ENCODE measurements around the gene MFN2. TPM values are rescaled to one million over a fixed set of nuclear protein-coding genes. Genes with fewer than 3 reads are reported as not detected.

The MFN2 gene
- total RNA-seq, 1 experiment from 2014 or later = 54.8 TPM

DNA sequence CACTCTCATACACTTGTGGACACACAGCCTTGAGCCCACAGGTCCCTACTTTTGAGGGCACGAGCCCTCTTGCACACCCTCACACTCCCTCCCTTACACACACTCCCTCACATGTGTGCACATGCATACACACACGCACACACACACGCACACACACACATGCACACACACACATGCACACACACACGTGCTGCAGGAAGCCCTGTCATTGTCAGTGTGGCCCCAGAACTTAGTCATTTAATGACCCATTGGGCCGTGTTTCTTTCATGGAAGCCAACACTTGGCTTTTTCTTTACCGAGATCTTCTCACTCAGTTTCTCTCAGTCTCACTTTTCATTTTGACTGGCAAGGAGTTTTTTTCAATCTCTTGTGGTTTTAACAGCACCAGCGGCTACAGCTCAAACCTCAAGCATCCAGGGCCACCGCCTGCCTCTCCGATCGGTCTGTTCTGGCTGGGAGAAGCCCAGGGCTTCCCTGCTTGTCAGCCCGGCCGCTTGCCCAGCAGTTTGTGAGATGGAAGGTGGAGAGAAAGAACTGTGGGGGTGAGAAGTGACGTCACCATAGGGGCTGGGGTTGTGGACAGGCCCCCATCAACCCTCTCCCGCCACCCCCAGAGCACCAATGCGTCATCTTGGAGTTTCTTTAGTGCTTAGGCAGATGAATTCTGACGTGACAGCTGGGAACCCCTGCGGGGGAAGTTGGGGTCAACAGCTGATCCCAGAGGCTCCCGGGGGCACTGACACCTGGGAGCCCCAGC is 67.1 kb downstream of the MFN2 start:
- no peak for DNase-seq (ENCODE audit: low read depth in 1 of 2, low spot score in 2 of 2)
- no peaks in the 10 kb centered on the region for H3K9me3 ChIP-seq (replicated peaks)
- H3K4me1 ChIP-seq (replicated peaks) = peaks cover 6% of the 10 kb centered on the region
- H3K36me3 ChIP-seq = no peaks in the 10 kb centered on the region
- no peak overlapping the region for H3K27ac ChIP-seq
- H3K4me3 ChIP-seq = no peak overlapping the region
- H3K27me3 ChIP-seq (replicated peaks) = peaks cover 4% of the 10 kb centered on the region; the same call in 1 of the 2 replicates

DNA sequence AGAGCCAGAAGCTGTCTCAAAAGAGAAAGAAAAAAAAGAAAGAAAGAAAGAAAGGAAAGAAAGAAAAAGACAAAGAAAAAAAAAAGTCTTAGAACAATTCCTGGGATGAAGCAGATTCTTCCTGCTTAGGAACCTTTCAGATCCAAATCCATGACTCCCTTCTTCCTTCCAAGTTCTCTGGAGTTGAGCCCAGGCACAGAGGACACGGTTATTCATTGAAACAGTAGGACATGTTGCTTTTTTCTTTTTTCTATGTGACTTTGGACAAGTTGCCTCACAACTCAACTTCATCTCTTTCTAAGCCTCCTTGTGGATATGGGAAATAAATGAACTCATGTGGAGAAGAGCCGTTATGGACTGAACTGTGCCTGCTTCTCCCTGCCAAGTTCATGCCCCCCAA is 68.1 kb downstream of the MFN2 start:
- no peak overlapping the region for H3K4me3 ChIP-seq
- peaks cover 4% of the 10 kb centered on the region; the same call in 1 of the 2 replicates for H3K27me3 ChIP-seq (replicated peaks)
- no peaks in the 10 kb centered on the region for H3K9me3 ChIP-seq (replicated peaks)
- H3K36me3 ChIP-seq = no peaks in the 10 kb centered on the region
- DNase-seq (ENCODE audit: low read depth in 1 of 2, low spot score in 2 of 2) = no peak
- H3K4me1 ChIP-seq (replicated peaks) = peaks cover 7% of the 10 kb centered on the region
- no peak overlapping the region for H3K27ac ChIP-seq

DNA sequence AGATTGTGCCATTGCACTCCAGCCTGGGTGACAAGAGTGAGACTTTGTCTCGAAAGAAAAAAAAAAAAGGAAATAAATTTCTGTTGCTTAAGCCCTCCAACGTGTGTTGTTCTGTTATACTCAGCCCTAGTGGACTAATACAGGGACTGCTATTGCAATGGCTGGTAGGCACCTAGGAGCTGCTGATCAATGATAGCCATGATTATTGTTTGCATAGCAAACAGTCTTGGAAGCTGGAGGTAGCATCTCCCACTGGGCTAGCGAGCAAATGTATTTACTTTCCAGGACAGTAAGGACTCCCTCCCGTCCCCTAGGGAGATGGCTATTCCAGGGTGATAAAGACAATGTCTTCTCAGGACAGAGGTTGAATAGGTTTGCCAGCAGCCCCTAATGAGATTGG is 69.4 kb downstream of the MFN2 start:
- H3K9me3 ChIP-seq (replicated peaks) = no peaks in the 10 kb centered on the region

DNA sequence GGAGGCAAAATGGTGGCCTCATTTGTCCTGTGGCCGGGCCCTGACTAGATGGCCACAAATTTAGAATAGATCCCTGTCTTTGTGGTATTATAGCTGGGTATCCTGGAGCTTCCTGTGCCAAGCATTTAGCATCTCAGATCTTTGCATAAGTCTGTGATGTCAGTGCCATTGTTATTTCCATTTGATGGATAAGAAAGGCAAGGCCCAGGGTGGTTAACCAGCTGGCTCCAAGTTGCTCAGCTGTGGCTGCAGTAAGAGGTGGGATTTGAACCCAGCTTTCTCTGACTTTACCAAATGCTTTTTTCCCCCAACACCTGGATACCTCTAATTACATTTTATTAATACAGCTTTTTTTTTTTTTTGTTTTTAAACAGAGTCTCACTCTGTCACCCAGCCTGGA is 71.1 kb downstream of the MFN2 start:
- DNase-seq (ENCODE audit: low read depth in 1 of 2, low spot score in 2 of 2) = no peak
- Histone ChIP-seq H3K4me3 (no peak overlapping the region), H3K36me3 (no peaks in the 10 kb centered on the region), H3K4me1 (replicated peaks) (peaks cover 7% of the 10 kb centered on the region), H3K27me3 (replicated peaks) (peaks cover 4% of the 10 kb centered on the region; the same call in 1 of the 2 replicates), H3K27ac (no peak overlapping the region), H3K9me3 (replicated peaks) (no peaks in the 10 kb centered on the region)

More for the DNA sequence above, 69.4 kb downstream of the MFN2 start:
- H3K27ac ChIP-seq = no peak overlapping the region
- no peak for DNase-seq (ENCODE audit: low read depth in 1 of 2, low spot score in 2 of 2)
- peaks cover 7% of the 10 kb centered on the region for H3K4me1 ChIP-seq (replicated peaks)
- peaks cover 4% of the 10 kb centered on the region; the same call in 1 of the 2 replicates for H3K27me3 ChIP-seq (replicated peaks)
- no peak overlapping the region for H3K4me3 ChIP-seq
- H3K36me3 ChIP-seq = no peaks in the 10 kb centered on the region

DNA sequence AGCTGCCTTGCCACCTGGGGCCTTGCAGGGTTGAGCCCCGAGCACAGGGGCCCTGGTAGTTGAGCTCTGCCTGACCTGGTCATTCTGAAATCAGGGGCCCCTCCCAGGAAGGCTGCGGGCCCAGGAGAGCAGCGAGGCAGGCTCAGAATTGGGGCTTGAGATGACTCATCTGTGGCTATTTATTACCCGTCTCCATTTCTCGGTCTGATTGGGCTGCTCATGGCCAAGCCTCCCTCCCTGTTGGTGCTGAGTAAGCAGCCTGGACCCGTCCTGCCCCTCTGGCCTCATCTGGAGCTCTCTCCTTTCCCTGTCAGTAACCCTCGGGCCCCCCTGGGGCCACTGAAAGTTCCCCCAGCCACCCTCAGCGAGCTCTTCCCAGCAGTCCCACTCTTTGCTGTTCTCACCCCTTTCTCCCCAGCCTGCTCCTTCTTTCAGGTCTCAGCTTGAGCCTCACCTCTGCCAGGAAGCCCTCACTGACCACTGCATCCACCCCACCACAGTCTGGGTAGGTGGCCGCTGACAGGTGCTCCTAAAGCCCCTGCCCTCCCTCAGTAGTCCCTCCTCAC is 71.8 kb downstream of the MFN2 start:
- peak; percentile 50 to 72 for DNase-seq (ENCODE audit: low read depth in 1 of 2, low spot score in 2 of 2)
- no peaks in the 10 kb centered on the region for H3K9me3 ChIP-seq (replicated peaks)
- peaks cover 7% of the 10 kb centered on the region for H3K4me1 ChIP-seq (replicated peaks)
- no peak overlapping the region for H3K27ac ChIP-seq
- H3K36me3 ChIP-seq = no peaks in the 10 kb centered on the region
- H3K27me3 ChIP-seq (replicated peaks) = peaks cover 4% of the 10 kb centered on the region; the same call in 1 of the 2 replicates
- H3K4me3 ChIP-seq = no peak overlapping the region

DNA sequence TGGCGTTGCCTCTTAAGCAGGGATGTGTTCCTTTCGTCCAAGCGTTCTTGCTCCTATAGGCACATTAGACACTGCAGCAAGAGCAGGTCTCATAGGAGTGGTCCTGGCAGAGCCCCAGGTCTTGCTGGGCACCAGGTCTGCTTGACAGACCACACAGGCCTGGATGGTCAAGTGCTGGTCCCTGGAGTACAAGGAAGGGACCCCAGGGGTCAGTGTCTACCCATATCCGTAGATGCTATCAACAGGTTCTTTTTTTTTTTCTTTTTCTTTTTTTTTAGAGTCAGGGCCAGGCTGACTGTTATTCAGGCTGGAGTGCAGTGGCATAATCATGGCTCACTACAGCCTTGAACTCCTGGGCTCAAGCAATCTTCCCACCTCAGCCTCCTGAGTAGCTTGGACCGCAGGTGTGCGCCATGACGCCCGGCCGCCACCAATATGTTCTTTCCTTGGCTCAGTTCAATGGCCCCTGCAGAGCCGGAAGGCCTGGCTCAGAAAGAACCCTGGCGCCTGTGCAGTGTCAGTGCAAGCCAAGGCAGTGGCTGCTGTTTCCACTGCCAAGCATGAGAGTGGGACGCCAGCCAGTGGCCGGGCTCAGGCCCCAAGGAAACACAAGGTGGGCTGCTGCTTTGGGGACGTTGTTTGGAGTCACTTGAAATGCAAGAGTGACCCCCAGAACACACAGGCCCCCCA is 72.9 kb downstream of the MFN2 start:
- H3K4me3 ChIP-seq = no peak overlapping the region
- no peak for DNase-seq (ENCODE audit: low read depth in 1 of 2, low spot score in 2 of 2)
- H3K9me3 ChIP-seq (replicated peaks) = peaks cover 4% of the 10 kb centered on the region; the same call in 1 of the 2 replicates
- H3K27ac ChIP-seq = no peak overlapping the region
- no peaks in the 10 kb centered on the region for H3K36me3 ChIP-seq
- peaks cover 7% of the 10 kb centered on the region for H3K4me1 ChIP-seq (replicated peaks)
- peaks cover 1% of the 10 kb centered on the region; the same call in 1 of the 2 replicates for H3K27me3 ChIP-seq (replicated peaks)

DNA sequence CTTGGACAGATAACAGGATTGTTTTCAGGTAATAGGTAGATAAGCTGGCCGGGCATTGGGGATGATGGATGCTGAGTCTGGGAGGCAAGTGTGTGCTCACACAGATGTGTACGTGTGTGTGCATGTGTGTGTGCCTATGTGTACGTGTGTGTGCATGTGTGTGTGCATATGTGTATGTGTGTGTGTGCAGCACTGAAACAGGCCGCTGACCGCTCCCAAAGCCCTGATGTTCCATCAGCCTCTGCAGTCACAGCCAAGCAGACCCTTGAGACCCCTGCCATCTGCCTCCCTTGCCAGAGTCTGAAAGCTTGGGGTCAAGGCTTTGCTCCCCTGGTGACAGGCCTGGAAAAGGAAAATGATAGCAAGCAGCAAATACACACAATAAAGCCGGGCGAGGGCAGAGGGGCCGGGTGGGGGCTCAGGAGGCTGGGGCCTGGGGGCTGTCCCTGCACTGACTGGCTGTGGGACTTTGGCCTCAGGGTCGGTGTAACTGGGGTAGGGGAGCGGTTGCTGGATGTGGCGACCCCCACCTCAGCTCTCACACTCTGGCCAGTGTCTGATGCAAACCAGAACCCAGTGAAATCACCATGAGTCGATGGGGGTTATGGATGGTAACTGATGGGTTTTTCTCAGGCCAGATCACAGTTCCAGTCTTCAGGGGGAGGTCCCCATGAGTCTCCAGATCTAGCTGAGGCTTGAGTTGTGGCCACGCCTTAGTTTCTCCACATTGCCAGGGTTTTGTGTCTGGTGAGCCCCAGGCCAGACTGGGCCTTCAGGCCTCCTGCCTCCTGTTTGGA is 73.7 kb downstream of the MFN2 start:
- Histone ChIP-seq H3K36me3 (no peaks in the 10 kb centered on the region), H3K4me3 (no peak overlapping the region), H3K27me3 (replicated peaks) (no peaks in the 10 kb centered on the region), H3K4me1 (replicated peaks) (peaks cover 7% of the 10 kb centered on the region), H3K27ac (no peak overlapping the region), H3K9me3 (replicated peaks) (peaks cover 4% of the 10 kb centered on the region; the same call in 1 of the 2 replicates)
- DNase-seq (ENCODE audit: low read depth in 1 of 2, low spot score in 2 of 2) = no peak

DNA sequence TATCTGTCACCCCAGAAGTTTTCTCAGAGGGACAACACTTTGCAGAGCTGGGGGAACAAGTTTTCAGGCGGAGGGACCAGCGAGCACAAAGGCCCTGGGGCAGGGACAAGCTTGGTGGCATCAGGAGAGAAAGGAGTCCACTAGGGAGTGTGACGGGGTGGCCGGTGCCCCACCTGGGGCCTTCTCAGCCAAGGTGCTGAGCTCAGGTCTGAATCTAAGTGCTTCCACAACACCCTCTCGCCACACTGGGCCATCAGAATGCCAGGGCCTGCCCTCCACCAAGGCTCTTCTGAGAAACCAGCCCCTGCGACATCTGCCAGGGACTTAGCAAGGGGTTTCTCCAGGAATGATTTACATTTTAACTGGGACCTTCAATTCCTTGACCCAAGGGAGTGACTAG is 75.0 kb downstream of the MFN2 start:
- Histone ChIP-seq H3K27me3 (replicated peaks) (no peaks in the 10 kb centered on the region), H3K36me3 (no peaks in the 10 kb centered on the region), H3K4me3 (no peak overlapping the region), H3K4me1 (replicated peaks) (peaks cover 7% of the 10 kb centered on the region), H3K27ac (no peak overlapping the region), H3K9me3 (replicated peaks) (peaks cover 4% of the 10 kb centered on the region; the same call in 1 of the 2 replicates)
- DNase-seq (ENCODE audit: low read depth in 1 of 2, low spot score in 2 of 2) = no peak

DNA sequence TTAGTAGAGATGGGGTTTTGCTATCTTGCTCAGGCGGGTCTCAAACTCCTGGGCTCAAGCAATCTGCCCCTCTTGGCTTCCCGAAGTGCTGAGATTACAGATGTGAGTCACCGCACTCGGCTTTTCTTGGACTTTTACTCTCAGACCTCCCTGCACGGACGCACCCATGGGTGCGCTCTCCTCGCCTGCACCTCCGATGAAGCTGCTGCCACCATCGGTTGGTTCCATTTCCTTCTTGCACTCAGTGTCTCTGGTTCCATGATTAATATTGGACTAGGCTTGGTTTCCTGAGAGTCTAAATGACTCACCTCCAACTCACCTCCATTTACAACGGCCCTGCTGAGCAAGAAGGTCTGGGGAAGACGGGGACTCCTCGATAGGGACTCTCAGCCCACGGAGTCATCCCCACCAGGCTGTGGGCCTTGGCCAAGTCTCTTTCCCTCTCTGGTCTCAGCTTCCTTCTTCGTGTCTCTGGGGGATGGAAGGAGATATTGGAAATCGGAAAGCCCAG is 76.1 kb downstream of the MFN2 start:
- Histone ChIP-seq H3K27me3 (replicated peaks) (no peaks in the 10 kb centered on the region), H3K4me3 (no peak overlapping the region), H3K4me1 (replicated peaks) (peaks cover 7% of the 10 kb centered on the region), H3K36me3 (no peaks in the 10 kb centered on the region), H3K9me3 (replicated peaks) (peaks cover 4% of the 10 kb centered on the region; the same call in 1 of the 2 replicates), H3K27ac (no peak overlapping the region)
- no peak for DNase-seq (ENCODE audit: low read depth in 1 of 2, low spot score in 2 of 2)

DNA sequence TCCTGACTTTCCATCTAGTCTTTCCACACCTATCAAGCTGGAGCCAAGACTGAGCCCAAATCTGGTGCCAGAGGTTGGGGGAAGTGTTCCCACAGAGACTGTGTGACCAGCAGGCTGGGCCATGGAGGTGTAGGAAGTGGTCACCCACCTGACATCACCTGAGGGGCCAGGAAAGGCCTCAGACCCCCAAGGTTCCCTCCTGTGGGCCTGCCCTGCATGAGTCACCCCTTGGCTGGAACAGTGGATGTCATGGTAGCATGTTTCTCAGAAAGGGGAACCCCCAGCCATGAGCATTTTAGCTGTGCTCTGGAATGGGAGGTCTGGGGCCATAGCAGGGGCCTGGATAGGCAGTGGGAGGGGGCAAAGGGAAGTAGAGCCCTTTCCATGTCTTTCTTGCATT is 77.1 kb downstream of the MFN2 start:
- peaks cover under 1% of the 10 kb centered on the region; the same call in 1 of the 2 replicates for H3K4me1 ChIP-seq (replicated peaks)
- H3K27ac ChIP-seq = no peak overlapping the region
- peaks cover 4% of the 10 kb centered on the region; the same call in 1 of the 2 replicates for H3K9me3 ChIP-seq (replicated peaks)
- H3K4me3 ChIP-seq = no peak overlapping the region
- H3K36me3 ChIP-seq = no peaks in the 10 kb centered on the region
- no peaks in the 10 kb centered on the region for H3K27me3 ChIP-seq (replicated peaks)
- no peak for DNase-seq (ENCODE audit: low read depth in 1 of 2, low spot score in 2 of 2)

DNA sequence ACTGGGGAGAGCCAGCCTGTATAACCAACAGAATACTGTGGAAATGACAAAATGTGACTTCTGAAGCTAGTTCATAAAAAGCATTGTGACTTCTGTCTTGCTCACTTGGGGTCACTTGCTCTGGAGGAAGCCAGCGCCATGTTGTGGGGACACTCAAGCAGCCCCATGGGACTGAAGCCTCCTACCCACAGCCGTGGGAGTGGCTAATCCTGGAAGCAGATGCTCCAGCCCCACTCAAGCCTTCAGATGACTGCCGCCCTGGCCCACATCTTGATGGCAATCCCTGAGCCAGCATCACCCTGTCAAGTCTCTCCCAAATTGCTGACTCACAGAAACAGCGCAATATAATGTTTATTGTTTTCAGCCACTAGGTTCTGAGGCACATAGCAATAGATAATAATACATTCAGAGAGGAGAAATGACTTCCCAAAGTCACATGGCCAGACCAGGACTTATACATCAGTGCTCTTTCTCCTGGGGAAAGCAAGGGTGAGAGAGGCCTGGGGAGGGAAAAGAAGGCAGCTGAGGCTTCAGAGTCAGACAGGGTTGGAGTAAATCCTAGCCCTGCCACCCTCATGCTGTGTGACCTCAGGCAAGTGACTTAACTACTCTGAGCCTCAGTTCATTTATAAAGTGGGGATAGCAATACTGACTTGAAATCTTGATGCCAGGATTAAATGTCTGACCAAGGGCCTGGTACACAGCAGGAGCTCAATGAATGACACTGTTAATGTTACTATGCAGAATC is 77.9 kb downstream of the MFN2 start:
- no peaks in the 10 kb centered on the region for H3K4me1 ChIP-seq (replicated peaks)
- peaks cover 4% of the 10 kb centered on the region for H3K27me3 ChIP-seq (replicated peaks)
- H3K9me3 ChIP-seq (replicated peaks) = peaks cover 4% of the 10 kb centered on the region; the same call in 1 of the 2 replicates
- no peak overlapping the region for H3K27ac ChIP-seq
- H3K36me3 ChIP-seq = no peaks in the 10 kb centered on the region
- H3K4me3 ChIP-seq = no peak overlapping the region
- DNase-seq (ENCODE audit: low read depth in 1 of 2, low spot score in 2 of 2) = no peak

DNA sequence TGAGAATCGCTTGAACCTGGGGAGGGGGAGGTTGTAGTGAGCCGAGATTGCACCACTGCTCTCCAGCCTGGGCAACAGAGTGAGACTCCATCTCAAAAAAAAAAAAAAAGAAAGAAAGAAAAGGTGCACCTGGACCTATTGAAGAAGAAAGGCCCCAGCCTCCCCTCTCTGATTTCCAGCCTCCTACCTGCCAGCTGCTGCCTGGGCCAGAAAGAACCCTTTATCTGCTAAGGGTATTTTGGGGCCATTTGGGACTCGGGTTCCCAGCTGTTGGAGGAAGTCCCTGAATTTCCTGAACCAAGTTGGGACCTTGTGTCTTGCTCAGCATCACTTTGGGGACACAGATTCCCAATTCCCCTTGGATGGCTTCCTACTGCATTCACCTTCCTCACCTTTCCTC is 79.0 kb downstream of the MFN2 start:
- no peak for DNase-seq (ENCODE audit: low read depth in 1 of 2, low spot score in 2 of 2)
- no peaks in the 10 kb centered on the region for H3K4me1 ChIP-seq (replicated peaks)
- H3K27ac ChIP-seq = no peak overlapping the region
- H3K36me3 ChIP-seq = no peaks in the 10 kb centered on the region
- no peak overlapping the region for H3K4me3 ChIP-seq
- H3K9me3 ChIP-seq (replicated peaks) = peaks cover 4% of the 10 kb centered on the region; the same call in 1 of the 2 replicates
- H3K27me3 ChIP-seq (replicated peaks) = peaks cover 15% of the 10 kb centered on the region
